Stimulated activated CD8-positive, alpha-beta memory T cell treated with anti-CD3 and anti-CD28 coated beads, Interleukin-2, amount 100 ng/mL, for 1 hour (primary cell): Measurements from ENCODE around the gene UVSSA.
"Not testable (repeated sequence)": the region's sequence is repeated elsewhere in the genome, so short reads cannot be mapped to it uniquely, and the experiment has no call there.

Experiments used
- DNase-seq, 2 donors: peaks; one replicate each; pipeline ENCODE4 v3.0.0-alpha.2; 2020; ENCODE audit warnings: low read depth in 2 of 2

The UVSSA gene

GRCh38 chr4:1421657-1422056 lies 74.6 kb downstream of the UVSSA start:
- no peak for DNase-seq

DNA sequence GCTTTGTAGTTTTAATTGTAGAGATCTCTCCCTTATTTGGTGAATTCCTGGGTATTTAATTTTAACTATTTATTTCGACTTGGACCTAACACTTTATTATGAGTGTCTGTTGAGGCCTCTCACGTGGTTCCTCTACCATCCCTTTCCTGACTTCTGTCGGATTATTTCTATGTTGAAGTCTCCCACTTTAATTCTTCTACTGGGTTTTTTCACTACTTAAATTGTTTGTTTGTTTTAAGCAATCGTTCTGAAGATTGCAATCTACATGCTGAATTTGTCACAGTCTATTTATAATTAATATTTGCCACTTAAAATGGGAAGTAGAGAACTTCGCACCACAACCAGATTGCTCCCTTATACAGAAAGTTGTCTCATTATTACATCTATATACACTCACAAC lies 80.0 kb downstream of the UVSSA start:
- no peak for DNase-seq

DNA sequence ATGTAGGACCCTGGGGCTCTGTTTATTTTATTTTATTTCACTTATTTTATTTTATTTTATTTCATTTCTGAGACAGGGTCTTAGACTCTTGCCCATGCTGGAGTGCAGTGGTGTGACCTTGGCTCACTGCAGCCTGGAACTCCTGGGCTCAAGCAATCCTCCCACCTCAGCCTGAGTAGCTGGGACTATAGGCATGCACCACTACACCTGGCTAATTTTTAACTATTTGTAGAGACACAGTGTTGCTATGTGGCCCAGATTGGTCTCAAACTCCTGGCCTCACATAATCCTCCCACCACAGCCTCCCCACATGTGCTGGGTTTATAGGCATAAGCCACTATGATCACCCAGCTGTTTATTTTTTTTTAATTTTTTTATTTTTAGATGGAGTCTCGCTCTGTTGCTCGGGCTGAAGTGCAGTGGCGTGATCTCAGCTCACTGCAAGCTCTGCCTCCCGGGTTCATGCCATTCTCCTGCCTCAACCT lies 96.7 kb downstream of the UVSSA start:
- DNase-seq, result not testable (repeated sequence)
